ENCODE measurements around the gene HOXB3. TPM values are rescaled to one million over a fixed set of nuclear protein-coding genes. Genes with fewer than 3 reads are reported as not detected.

The HOXB3 gene
- total RNA-seq, 3 donors from 2014 or later, result 0.50 to 1.0 (median 0.81) TPM

DNA sequence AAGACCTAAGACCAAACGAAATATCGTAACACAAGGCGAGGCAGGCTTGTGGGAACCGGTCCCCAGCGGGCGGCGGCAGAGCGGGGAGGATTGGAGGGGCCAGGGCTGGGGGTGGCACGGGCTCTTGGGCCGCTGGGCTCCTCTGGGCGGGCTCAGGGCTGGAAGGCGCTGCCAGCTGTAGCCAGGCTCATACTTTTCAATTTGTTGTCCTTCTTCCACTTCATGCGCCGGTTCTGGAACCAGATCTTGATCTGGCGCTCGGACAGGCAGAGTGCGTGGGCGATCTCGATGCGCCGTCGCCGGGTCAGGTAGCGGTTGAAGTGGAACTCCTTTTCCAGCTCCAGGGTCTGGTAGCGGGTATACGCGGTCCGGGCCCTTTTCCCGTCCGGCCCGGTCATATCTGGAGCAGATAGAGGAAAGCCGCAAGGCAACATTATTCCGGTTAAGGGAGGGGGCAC, 2.0 kb upstream of the HOXB3 start:
- Mint-ChIP-seq H3K27me3 (ENCODE audit: low read depth) (peaks cover 87% of the 10 kb centered on the region), H3K9me3 (no peaks in the 10 kb centered on the region), H3K36me3 (ENCODE audit: insufficient read depth) (no peaks in the 10 kb centered on the region), H3K4me3 (no peak overlapping the region), H3K4me1 (ENCODE audit: low read depth) (peaks cover 21% of the 10 kb centered on the region)
- no peak for DNase-seq
- no peak for ATAC-seq

DNA sequence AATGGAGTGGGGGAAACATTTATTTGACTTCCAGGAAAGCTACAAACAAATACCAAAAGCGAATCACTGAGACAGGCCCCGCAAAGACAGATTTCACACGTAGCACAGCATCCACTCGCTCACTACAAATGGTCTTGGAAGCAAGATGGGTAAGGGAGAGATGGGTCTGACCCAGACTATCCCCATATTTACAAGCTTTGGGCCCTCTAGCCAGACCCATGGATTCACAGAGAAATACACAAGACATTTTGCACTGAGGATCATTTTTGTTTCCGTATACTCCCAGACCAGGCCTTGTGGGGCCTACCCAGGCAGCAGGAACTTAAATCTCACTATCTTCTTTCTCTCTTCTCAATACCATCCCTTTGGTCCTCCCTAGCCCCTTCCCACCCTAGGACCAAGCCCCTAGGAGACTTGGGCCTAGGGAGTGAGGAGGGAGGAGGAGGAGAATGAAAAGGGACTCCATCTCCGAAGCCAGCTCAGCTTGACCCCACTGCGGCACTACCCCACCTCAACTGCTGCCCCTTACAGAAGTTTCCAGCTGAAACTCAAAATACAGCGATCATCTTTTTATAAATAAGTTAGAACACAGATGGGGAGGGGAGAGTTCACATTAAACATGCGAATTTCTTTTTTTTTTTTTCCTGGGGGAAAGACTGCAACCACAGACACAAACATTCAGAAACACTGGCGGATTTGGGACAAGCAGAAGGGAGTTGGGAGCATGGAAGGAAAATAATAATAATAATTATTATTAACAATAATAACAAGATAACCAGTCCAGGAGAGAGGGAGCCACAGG, 1.4 kb upstream of the HOXB3 start:
- H3K36me3 Mint-ChIP-seq (ENCODE audit: insufficient read depth), result no peaks in the 10 kb centered on the region
- H3K27me3 Mint-ChIP-seq (ENCODE audit: low read depth), result peaks cover 87% of the 10 kb centered on the region
- H3K9me3 Mint-ChIP-seq, result no peaks in the 10 kb centered on the region
- H3K4me1 Mint-ChIP-seq (ENCODE audit: low read depth), result peaks cover 17% of the 10 kb centered on the region
- no peak for DNase-seq
- no peak for ATAC-seq
- peak overlapping the region; percentile 20 for H3K4me3 Mint-ChIP-seq

GRCh38 chr17:48590607-48591161, 643 bp upstream of the HOXB3 start:
- DNase-seq, result no peak
- H3K27me3 Mint-ChIP-seq (ENCODE audit: low read depth), result peaks cover 89% of the 10 kb centered on the region
- H3K36me3 Mint-ChIP-seq (ENCODE audit: insufficient read depth), result no peaks in the 10 kb centered on the region
- ATAC-seq, result no peak
- H3K4me1 Mint-ChIP-seq (ENCODE audit: low read depth), result peaks cover 22% of the 10 kb centered on the region
- H3K9me3 Mint-ChIP-seq, result no peaks in the 10 kb centered on the region
- H3K4me3 Mint-ChIP-seq, result peak overlapping the region; percentile 20

GRCh38 chr17:48589060-48589830, 796 bp downstream of the HOXB3 start:
- DNase-seq, result no peak
- Mint-ChIP-seq H3K4me3 (no peak overlapping the region), H3K4me1 (ENCODE audit: low read depth) (peaks cover 29% of the 10 kb centered on the region), H3K36me3 (ENCODE audit: insufficient read depth) (no peaks in the 10 kb centered on the region), H3K27me3 (ENCODE audit: low read depth) (peaks cover 87% of the 10 kb centered on the region), H3K9me3 (no peaks in the 10 kb centered on the region)
- ATAC-seq, result no peak

GRCh38 chr17:48588528-48588927, 1.5 kb downstream of the HOXB3 start:
- Mint-ChIP-seq H3K4me3 (no peak overlapping the region), H3K36me3 (ENCODE audit: insufficient read depth) (no peaks in the 10 kb centered on the region), H3K27me3 (ENCODE audit: low read depth) (peaks cover 88% of the 10 kb centered on the region), H3K4me1 (ENCODE audit: low read depth) (peaks cover 27% of the 10 kb centered on the region), H3K9me3 (no peaks in the 10 kb centered on the region)
- no peak for ATAC-seq
- no peak for DNase-seq

DNA sequence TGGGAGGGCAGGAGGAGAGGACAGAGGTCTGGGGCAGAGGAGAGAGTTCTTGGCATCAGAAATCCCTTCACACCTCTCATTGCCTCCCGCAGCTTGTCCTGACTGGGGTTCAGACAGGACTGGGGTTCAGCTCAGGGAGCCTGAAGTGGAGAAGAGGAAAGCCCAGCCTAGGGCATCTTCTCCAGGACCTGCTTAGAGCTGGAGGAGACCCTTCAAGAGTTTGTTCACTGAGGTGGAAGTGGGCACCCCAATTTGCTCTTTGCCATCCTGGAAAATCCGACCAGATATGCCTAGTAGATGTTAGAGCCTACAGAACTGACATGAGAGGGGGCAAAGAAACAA, 2.0 kb downstream of the HOXB3 start:
- Mint-ChIP-seq H3K36me3 (ENCODE audit: insufficient read depth) (no peaks in the 10 kb centered on the region), H3K9me3 (no peaks in the 10 kb centered on the region), H3K4me1 (ENCODE audit: low read depth) (peaks cover 24% of the 10 kb centered on the region), H3K4me3 (no peak overlapping the region), H3K27me3 (ENCODE audit: low read depth) (peaks cover 88% of the 10 kb centered on the region)
- DNase-seq (no peak), ATAC-seq (no peak)

DNA sequence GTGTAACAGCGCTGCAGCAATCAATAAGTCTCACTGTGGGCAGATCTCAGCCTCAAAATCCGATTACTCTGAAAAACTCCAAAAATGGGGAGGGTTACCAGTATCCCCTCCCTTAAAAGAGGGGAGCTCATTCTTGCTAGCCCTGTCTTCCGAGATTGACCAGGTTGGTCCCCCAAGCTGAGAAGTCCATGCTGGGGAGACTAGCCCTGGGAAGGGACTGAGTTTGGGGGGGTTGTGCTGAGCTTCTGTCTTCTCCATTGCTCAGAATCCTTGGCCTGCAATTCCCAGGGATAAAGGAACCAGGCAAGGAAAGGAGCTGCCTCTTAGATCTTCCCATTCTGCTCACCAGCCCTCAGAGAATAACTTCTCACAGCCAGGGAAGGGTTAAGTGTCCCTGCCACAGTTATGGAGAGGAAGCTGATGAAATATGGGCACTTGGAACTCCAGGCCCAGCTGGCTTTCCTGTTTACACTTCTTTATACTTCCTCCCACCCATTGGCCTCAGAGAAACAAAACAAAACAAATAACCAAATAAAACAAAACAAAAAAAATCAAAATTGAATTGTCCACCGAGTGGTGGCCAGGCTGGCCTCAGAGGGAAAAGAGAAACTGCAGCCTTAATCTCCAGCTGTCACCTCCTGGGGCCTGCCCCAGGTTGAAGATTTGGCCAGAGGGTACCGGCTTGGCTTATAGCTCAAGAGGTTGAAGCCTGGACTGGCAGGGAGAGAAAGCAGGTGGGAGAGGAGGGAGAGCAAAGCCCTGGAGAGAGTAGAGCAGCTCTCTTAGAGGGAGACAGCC, 2.6 kb downstream of the HOXB3 start:
- no peaks in the 10 kb centered on the region for H3K36me3 Mint-ChIP-seq (ENCODE audit: insufficient read depth)
- no peaks in the 10 kb centered on the region for H3K9me3 Mint-ChIP-seq
- H3K27me3 Mint-ChIP-seq (ENCODE audit: low read depth), result peaks cover 88% of the 10 kb centered on the region
- peaks cover 21% of the 10 kb centered on the region for H3K4me1 Mint-ChIP-seq (ENCODE audit: low read depth)
- ATAC-seq, result no peak
- DNase-seq, result no peak
- H3K4me3 Mint-ChIP-seq, result no peak overlapping the region

- Mint-ChIP-seq H3K36me3 (ENCODE audit: insufficient read depth) (no peaks in the 10 kb centered on the region), H3K27me3 (ENCODE audit: low read depth) (peaks cover 92% of the 10 kb centered on the region), H3K9me3 (no peaks in the 10 kb centered on the region), H3K4me1 (ENCODE audit: low read depth) (peaks cover 27% of the 10 kb centered on the region), H3K4me3 (peak overlapping the region; percentile 85)
- DNase-seq (peak; percentile 33), ATAC-seq (no peak)
Observed at GRCh38 chr17:48586355-48587258, 3.4 kb downstream of the HOXB3 start.

GRCh38 chr17:48584223-48584741, 5.8 kb downstream of the HOXB3 start:
- Mint-ChIP-seq H3K36me3 (ENCODE audit: insufficient read depth) (no peaks in the 10 kb centered on the region), H3K4me1 (ENCODE audit: low read depth) (peaks cover 46% of the 10 kb centered on the region), H3K9me3 (no peaks in the 10 kb centered on the region), H3K4me3 (peak overlapping the region; percentile 9), H3K27me3 (ENCODE audit: low read depth) (peaks cover 91% of the 10 kb centered on the region)
- no peak for ATAC-seq
- no peak for DNase-seq

- H3K36me3 Mint-ChIP-seq (ENCODE audit: insufficient read depth), result no peaks in the 10 kb centered on the region
- ATAC-seq, result no peak
- no peak for DNase-seq
- H3K4me1 Mint-ChIP-seq (ENCODE audit: low read depth), result peaks cover 51% of the 10 kb centered on the region
- H3K27me3 Mint-ChIP-seq (ENCODE audit: low read depth), result peaks cover 92% of the 10 kb centered on the region
- H3K9me3 Mint-ChIP-seq, result no peaks in the 10 kb centered on the region
- peak overlapping the region; percentile 9 for H3K4me3 Mint-ChIP-seq
Observed at GRCh38 chr17:48583708-48584222, 6.3 kb downstream of the HOXB3 start.

DNA sequence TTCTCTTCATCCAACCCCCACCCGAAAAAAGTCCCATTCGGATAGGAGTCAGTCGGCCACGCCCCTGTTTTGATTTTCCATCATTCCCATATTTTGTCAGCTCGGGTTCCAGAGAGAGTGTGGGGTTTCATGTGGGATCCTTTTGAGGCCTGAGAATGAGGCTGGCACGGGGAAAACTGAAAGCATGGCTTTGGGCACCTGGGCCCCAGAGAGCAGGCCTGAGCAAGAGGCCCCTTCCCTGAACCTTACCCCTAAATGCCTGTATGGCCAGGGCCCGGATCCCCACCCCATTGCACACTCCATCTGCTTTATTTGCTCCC, 7.3 kb downstream of the HOXB3 start:
- H3K4me1 Mint-ChIP-seq (ENCODE audit: low read depth), result peaks cover 55% of the 10 kb centered on the region
- H3K4me3 Mint-ChIP-seq, result peak overlapping the region; percentile 72
- no peak for ATAC-seq
- DNase-seq, result no peak
- peaks cover 87% of the 10 kb centered on the region for H3K27me3 Mint-ChIP-seq (ENCODE audit: low read depth)
- H3K36me3 Mint-ChIP-seq (ENCODE audit: insufficient read depth), result no peaks in the 10 kb centered on the region
- H3K9me3 Mint-ChIP-seq, result no peaks in the 10 kb centered on the region

GRCh38 chr17:48579760-48580554, 10.1 kb downstream of the HOXB3 start:
- DNase-seq (no peak), ATAC-seq (no peak)
- Mint-ChIP-seq H3K27me3 (ENCODE audit: low read depth) (peaks cover 60% of the 10 kb centered on the region), H3K36me3 (ENCODE audit: insufficient read depth) (no peaks in the 10 kb centered on the region), H3K4me3 (peak overlapping the region; percentile 86), H3K4me1 (ENCODE audit: low read depth) (peaks cover 55% of the 10 kb centered on the region), H3K9me3 (no peaks in the 10 kb centered on the region)

DNA sequence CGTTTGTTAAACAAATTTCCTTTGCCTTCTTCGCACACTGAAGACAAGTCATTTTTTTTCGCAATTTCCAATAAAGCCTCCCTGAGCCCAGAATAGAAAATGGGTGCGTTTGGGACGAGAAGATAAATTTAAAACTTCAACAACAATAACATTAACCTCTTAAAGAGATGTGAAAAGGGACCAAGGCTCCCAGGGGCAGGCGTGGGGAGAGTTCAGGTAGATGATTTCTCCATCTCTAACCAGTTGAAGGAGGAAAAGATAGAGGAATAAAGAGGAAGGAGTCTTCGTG, 10.6 kb downstream of the HOXB3 start:
- peaks cover 53% of the 10 kb centered on the region for H3K4me1 Mint-ChIP-seq (ENCODE audit: low read depth)

More for the DNA sequence above, 10.6 kb downstream of the HOXB3 start:
- ATAC-seq, result no peak
- Mint-ChIP-seq H3K9me3 (no peaks in the 10 kb centered on the region), H3K36me3 (ENCODE audit: insufficient read depth) (no peaks in the 10 kb centered on the region), H3K27me3 (ENCODE audit: low read depth) (peaks cover 58% of the 10 kb centered on the region), H3K4me3 (peak overlapping the region; percentile 86)
- no peak for DNase-seq
